ENCODE measurements around the gene MS4A4E. TPM values are rescaled to one million over a fixed set of nuclear protein-coding genes. Genes with fewer than 3 reads are reported as not detected.

Gene MS4A4E
- total and polyA plus RNA-seq, 2 of the 8 experiments (the other 6 are each of a cell fraction or from before 2014, with no cell fraction given) = not detected

DNA sequence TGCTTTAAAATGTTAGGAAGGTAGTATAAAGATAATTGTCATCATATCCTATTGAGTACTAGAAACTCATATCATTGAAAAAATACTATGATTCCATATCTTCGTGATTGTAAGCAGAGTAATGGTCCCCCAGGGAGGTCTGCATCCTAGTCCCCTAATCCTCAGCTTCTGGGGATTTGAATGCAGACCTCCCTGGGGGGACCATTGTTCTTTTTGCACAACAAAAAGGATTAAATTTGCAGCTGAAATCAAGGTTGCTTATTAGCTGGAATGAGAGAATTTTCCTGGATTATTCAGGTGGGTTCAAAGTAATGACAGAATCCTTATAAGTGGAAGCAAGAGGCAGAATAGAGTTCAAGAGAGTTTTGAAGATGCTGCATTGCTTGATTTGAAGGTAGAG, 34.0 kb downstream of the MS4A4E start:
- H3K79me2 ChIP-seq (ENCODE audit: control insufficient read depth in 1 of 2, insufficient read depth in 2 of 2, low read length in 2 of 2) = no peaks in the 10 kb centered on the region
- ChIA-PET POLR2A (ENCODE audit: partially characterized antibody) (no interaction called here), CTCF (ENCODE audit: partially characterized antibody) (no interaction called here)
- DNase-seq (ENCODE audit: low read depth in 1 of 2, low spot score in 2 of 2) = no peak
- peaks cover 0 to 3% (median 0%) of the 10 kb centered on the region in 4 experiments; a peak in 1 of 7 replicates for H3K4me1 ChIP-seq (replicated peaks in 1 of 4; ENCODE audit: control insufficient read depth in 3 of 4, insufficient read depth in 4 of 4, low read length in 3 of 4)
- H2AFZ ChIP-seq (ENCODE audit: low read length) = no peak overlapping the region
- H3K9ac ChIP-seq (replicated peaks in 1 of 4; ENCODE audit: extremely low read depth in 1 of 4, low read depth in 3 of 4, low read length in 3 of 4) = no peak overlapping the region
- H2AK5ac ChIP-seq (ENCODE audit: low read depth, low read length) = no peak overlapping the region
- no peaks in the 10 kb centered on the region for H4K20me1 ChIP-seq (replicated peaks in 1 of 2; ENCODE audit: control insufficient read depth in 1 of 2, insufficient read depth in 2 of 2, low read length in 2 of 2)
- no peak overlapping the region for H3K18ac ChIP-seq (ENCODE audit: extremely low read depth, low read length)
- no peak overlapping the region for H3K23ac ChIP-seq (ENCODE audit: insufficient read length)
- no peaks in the 10 kb centered on the region for H3K36me3 ChIP-seq (ENCODE audit: control insufficient read depth in 2 of 4, insufficient read depth in 4 of 4, low read length in 3 of 4)
- H4K91ac ChIP-seq (replicated peaks; ENCODE audit: insufficient read length, low read length) = no peak overlapping the region
- no peak overlapping the region for H4K5ac ChIP-seq (ENCODE audit: insufficient read length, low read depth, low read length)
- no peak overlapping the region for H3K56ac ChIP-seq (replicated peaks; ENCODE audit: insufficient read length, low read depth, low read length)
- no peak overlapping the region for H2BK15ac ChIP-seq (ENCODE audit: low read length)
- no peak overlapping the region for H2BK5ac ChIP-seq (ENCODE audit: low read depth, low read length)
- no peak overlapping the region for H2BK120ac ChIP-seq (replicated peaks; ENCODE audit: low read depth, low read length)
- TF ChIP-seq TCF12 (IDR thresholded peaks at IDR 0.05; ENCODE audit: low read depth, low read length) = no peak
- TF ChIP-seq POLR2AphosphoS5 (IDR thresholded peaks at IDR 0.05; ENCODE audit: low read depth, low read length) = no peak
- TF ChIP-seq CBX8 (IDR thresholded peaks at IDR 0.05; ENCODE audit: borderline replicate concordance, low read depth, low read length) = no peak
- TF ChIP-seq NRF1 (IDR thresholded peaks at IDR 0.05; ENCODE audit: low read depth, low read length) = no peak
- no peak for TF ChIP-seq GTF2F1 (IDR thresholded peaks at IDR 0.05; ENCODE audit: borderline replicate concordance, low read depth, low read length)
- TF ChIP-seq CHD2 (IDR thresholded peaks at IDR 0.05; ENCODE audit: low read length) = no peak
- no peak for TF ChIP-seq BRCA1 (IDR thresholded peaks at IDR 0.05; ENCODE audit: low read depth, low read length)
- no peak for TF ChIP-seq FOSL1 (IDR thresholded peaks at IDR 0.05; ENCODE audit: insufficient read depth, low read depth, low read length)
- TF ChIP-seq KDM1A (IDR thresholded peaks at IDR 0.05; ENCODE audit: borderline replicate concordance, low read length) = no peak
- no peak overlapping the region for H3K14ac ChIP-seq (ENCODE audit: insufficient read length)
- no peaks in the 10 kb centered on the region for H3K9me3 ChIP-seq (ENCODE audit: insufficient read depth in 2 of 2, low read depth in 1 of 2, low read length in 1 of 2)
- FAIRE-seq = no peak
- H4K8ac ChIP-seq (ENCODE audit: extremely low read depth, insufficient read depth, low read length) = no peak overlapping the region
- H2BK20ac ChIP-seq (ENCODE audit: low read length) = no peak overlapping the region
- WGBS, 2 experiments (ENCODE audit: extremely low coverage in 1 of 2, insufficient coverage in 1 of 2, insufficient read length in 1 of 2, insufficient replicate concordance in 2 of 2, low coverage in 1 of 2, low lambda C conversion rate in 2 of 2, missing lambda C conversion rate in 1 of 2) = 53% methylated on average over 1 of the region's 1 CpG; no CpG with 5 or more reads in 1 of the 2 experiments
- no peak overlapping the region for H3K27ac ChIP-seq (ENCODE audit: low read depth, low read length)
- no peaks in the 10 kb centered on the region for H3K27me3 ChIP-seq (replicated peaks in 1 of 4; ENCODE audit: control insufficient read depth in 3 of 4, extremely low read depth in 1 of 4, insufficient read depth in 3 of 4, low read length in 3 of 4)
- no peak overlapping the region for H3K4me3 ChIP-seq (ENCODE audit: extremely low read depth in 1 of 4, insufficient read depth in 2 of 4, low read depth in 3 of 4, low read length in 4 of 4)
- H2BK12ac ChIP-seq (ENCODE audit: low read depth, low read length) = no peak overlapping the region
- no peaks in the 10 kb centered on the region for H3K79me1 ChIP-seq (ENCODE audit: low read depth, low read length)
- H3K23me2 ChIP-seq (ENCODE audit: low read depth, low read length) = no peaks in the 10 kb centered on the region
- no peak overlapping the region for H3K4me2 ChIP-seq (ENCODE audit: insufficient read depth in 1 of 2, low read depth in 2 of 2, low read length in 2 of 2)
- H3K4ac ChIP-seq (replicated peaks; ENCODE audit: insufficient read length, low read depth, low read length) = no peak overlapping the region
